ENCODE measurements around the gene KRTAP10-11. TPM values are rescaled to one million over a fixed set of nuclear protein-coding genes. Genes with fewer than 3 reads are reported as not detected.

The KRTAP10-11 gene
- total and polyA plus RNA-seq, 2 of the 8 experiments (the other 6 are each of a cell fraction or from before 2014, with no cell fraction given), result not detected

DNA sequence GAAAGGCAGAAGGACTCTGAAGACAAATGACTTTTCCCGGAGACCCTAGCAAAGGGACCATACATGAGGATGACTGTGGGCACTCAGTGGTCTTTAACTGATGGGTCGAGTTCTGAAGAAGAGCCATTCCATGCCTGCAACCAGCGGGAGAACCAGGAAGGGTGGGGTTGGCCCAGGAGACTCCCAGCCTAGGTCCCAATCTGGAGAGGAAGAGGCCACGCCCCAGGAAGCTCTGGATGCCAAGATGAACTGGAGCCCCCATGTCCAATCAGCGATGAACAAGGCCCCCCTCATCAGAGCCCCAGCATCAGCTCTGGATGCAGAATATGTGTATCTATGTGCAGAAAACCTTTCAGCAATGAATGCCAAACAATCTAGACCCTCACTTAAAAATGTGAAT, 5.5 kb upstream of the KRTAP10-11 start:
- DNase-seq (ENCODE audit: low read depth in 1 of 2, low spot score in 2 of 2) (no peak), FAIRE-seq (no peak)
- H3K4me2 ChIP-seq (ENCODE audit: insufficient read depth in 1 of 2, low read depth in 2 of 2, low read length in 2 of 2), result no peak overlapping the region
- H3K56ac ChIP-seq (replicated peaks; ENCODE audit: insufficient read length, low read depth, low read length), result no peak overlapping the region
- H3K9ac ChIP-seq (replicated peaks in 1 of 4; ENCODE audit: extremely low read depth in 1 of 4, low read depth in 3 of 4, low read length in 3 of 4), result no peak overlapping the region
- H3K18ac ChIP-seq (ENCODE audit: extremely low read depth, low read length), result no peak overlapping the region
- H3K27ac ChIP-seq (ENCODE audit: low read depth, low read length), result no peak overlapping the region
- no peak overlapping the region for H3K14ac ChIP-seq (ENCODE audit: insufficient read length)
- no peak overlapping the region for H4K91ac ChIP-seq (replicated peaks; ENCODE audit: insufficient read length, low read length)
- no peaks in the 10 kb centered on the region for H3K79me2 ChIP-seq (ENCODE audit: control insufficient read depth in 1 of 2, insufficient read depth in 2 of 2, low read length in 2 of 2)
- no peak overlapping the region for H3K4ac ChIP-seq (replicated peaks; ENCODE audit: insufficient read length, low read depth, low read length)
- no peak overlapping the region for H2BK5ac ChIP-seq (ENCODE audit: low read depth, low read length)
- peaks cover 3 to 8% of the 10 kb centered on the region in 2 experiments; a peak in 2 of 4 replicates for H3K9me3 ChIP-seq (ENCODE audit: insufficient read depth in 2 of 2, low read depth in 1 of 2, low read length in 1 of 2)
- no peaks in the 10 kb centered on the region for H3K36me3 ChIP-seq (ENCODE audit: control insufficient read depth in 2 of 4, insufficient read depth in 4 of 4, low read length in 3 of 4)
- H3K4me3 ChIP-seq (ENCODE audit: extremely low read depth in 1 of 4, insufficient read depth in 2 of 4, low read depth in 3 of 4, low read length in 4 of 4), result no peak overlapping the region
- WGBS, 2 experiments (ENCODE audit: extremely low coverage in 1 of 2, insufficient coverage in 1 of 2, insufficient read length in 1 of 2, insufficient replicate concordance in 2 of 2, low coverage in 1 of 2, low lambda C conversion rate in 2 of 2, missing lambda C conversion rate in 1 of 2), result 93% methylated on average over 5 of the region's 5 CpGs; no CpG with 5 or more reads in 1 of the 2 experiments
- ChIA-PET POLR2A (ENCODE audit: partially characterized antibody) (no interaction called here), CTCF (ENCODE audit: partially characterized antibody) (no interaction called here)
- no peaks in the 10 kb centered on the region for H3K79me1 ChIP-seq (ENCODE audit: low read depth, low read length)
- H4K8ac ChIP-seq (ENCODE audit: extremely low read depth, insufficient read depth, low read length), result no peak overlapping the region
- no peak overlapping the region for H2BK120ac ChIP-seq (replicated peaks; ENCODE audit: low read depth, low read length)
- H3K27me3 ChIP-seq (replicated peaks in 1 of 4; ENCODE audit: control insufficient read depth in 3 of 4, extremely low read depth in 1 of 4, insufficient read depth in 3 of 4, low read length in 3 of 4), result no peaks in the 10 kb centered on the region
- no peak overlapping the region for H2BK15ac ChIP-seq (ENCODE audit: low read length)
- H4K20me1 ChIP-seq (replicated peaks in 1 of 2; ENCODE audit: control insufficient read depth in 1 of 2, insufficient read depth in 2 of 2, low read length in 2 of 2), result peaks cover 0 to 3% of the 10 kb centered on the region in 2 experiments
- no peak overlapping the region for H2BK20ac ChIP-seq (ENCODE audit: low read length)
- no peaks in the 10 kb centered on the region; a peak in 1 of 7 replicates for H3K4me1 ChIP-seq (replicated peaks in 1 of 4; ENCODE audit: control insufficient read depth in 3 of 4, insufficient read depth in 4 of 4, low read length in 3 of 4)
- no peak overlapping the region for H3K23ac ChIP-seq (ENCODE audit: insufficient read length)
- H2AK5ac ChIP-seq (ENCODE audit: low read depth, low read length), result no peak overlapping the region
- no peak overlapping the region for H4K5ac ChIP-seq (ENCODE audit: insufficient read length, low read depth, low read length)
- no peak overlapping the region for H2AFZ ChIP-seq (ENCODE audit: low read length)
- no peak overlapping the region for H2BK12ac ChIP-seq (ENCODE audit: low read depth, low read length)
- no peaks in the 10 kb centered on the region; the same call in 1 of the 2 replicates for H3K23me2 ChIP-seq (ENCODE audit: low read depth, low read length)
- TF ChIP-seq, protein P1, sequence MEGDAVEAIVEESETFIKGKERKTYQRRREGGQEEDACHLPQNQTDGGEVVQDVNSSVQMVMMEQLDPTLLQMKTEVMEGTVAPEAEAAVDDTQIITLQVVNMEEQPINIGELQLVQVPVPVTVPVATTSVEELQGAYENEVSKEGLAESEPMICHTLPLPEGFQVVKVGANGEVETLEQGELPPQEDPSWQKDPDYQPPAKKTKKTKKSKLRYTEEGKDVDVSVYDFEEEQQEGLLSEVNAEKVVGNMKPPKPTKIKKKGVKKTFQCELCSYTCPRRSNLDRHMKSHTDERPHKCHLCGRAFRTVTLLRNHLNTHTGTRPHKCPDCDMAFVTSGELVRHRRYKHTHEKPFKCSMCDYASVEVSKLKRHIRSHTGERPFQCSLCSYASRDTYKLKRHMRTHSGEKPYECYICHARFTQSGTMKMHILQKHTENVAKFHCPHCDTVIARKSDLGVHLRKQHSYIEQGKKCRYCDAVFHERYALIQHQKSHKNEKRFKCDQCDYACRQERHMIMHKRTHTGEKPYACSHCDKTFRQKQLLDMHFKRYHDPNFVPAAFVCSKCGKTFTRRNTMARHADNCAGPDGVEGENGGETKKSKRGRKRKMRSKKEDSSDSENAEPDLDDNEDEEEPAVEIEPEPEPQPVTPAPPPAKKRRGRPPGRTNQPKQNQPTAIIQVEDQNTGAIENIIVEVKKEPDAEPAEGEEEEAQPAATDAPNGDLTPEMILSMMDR (IDR thresholded peaks at IDR 0.05; ENCODE audit: control extremely low read depth in 1 of 3, insufficient read depth in 1 of 3, low read depth in 1 of 3, low read length in 3 of 3), result no peak
- TF ChIP-seq SP2 (IDR thresholded peaks at IDR 0.05; ENCODE audit: low read length), result no peak
- no peak for TF ChIP-seq FOSL1 (IDR thresholded peaks at IDR 0.05; ENCODE audit: insufficient read depth, low read depth, low read length)
- TF ChIP-seq POLR2AphosphoS5 (IDR thresholded peaks at IDR 0.05; ENCODE audit: low read depth, low read length), result no peak
- no peak for TF ChIP-seq KDM1A (IDR thresholded peaks at IDR 0.05; ENCODE audit: borderline replicate concordance, low read length)
- TF ChIP-seq CBX8 (IDR thresholded peaks at IDR 0.05; ENCODE audit: borderline replicate concordance, low read depth, low read length), result no peak
- TF ChIP-seq HDAC6 (IDR thresholded peaks at IDR 0.05; ENCODE audit: low read depth, low read length), result no peak
- TF ChIP-seq CREB1 (IDR thresholded peaks at IDR 0.05), result no peak
- no peak for TF ChIP-seq ZNF274 (IDR thresholded peaks at IDR 0.05; ENCODE audit: borderline replicate concordance, extremely low read depth, low read length)
- no peak for TF ChIP-seq NRF1 (IDR thresholded peaks at IDR 0.05; ENCODE audit: low read depth, low read length)
- no peak for TF ChIP-seq POU5F1 (IDR thresholded peaks at IDR 0.05; ENCODE audit: low read depth, low read length)
- TF ChIP-seq POLR2A (IDR thresholded peaks at IDR 0.05; ENCODE audit: control extremely low read depth in 1 of 2, low read depth in 2 of 2, low read length in 2 of 2), result no peak
- no peak for TF ChIP-seq TAF1 (IDR thresholded peaks at IDR 0.05; ENCODE audit: low read depth, low read length)
